Kidney (tissue), 14 donors: ENCODE results near the gene GBX2. TPM values are rescaled to one million over a fixed set of nuclear protein-coding genes. Genes with fewer than 3 reads are reported as not detected.
A peak's percentile ranks its signal among the peaks of the same experiment; 100 is the strongest.

Experiments
- DNase-seq, 5 donors: peaks; one replicate each; pipeline ENCODE4 v3.0.0-alpha.2; 2013 to 2020
- FAIRE-seq: peaks from 2 replicates; lab custom pipeline; 2012; peaks lifted over from hg19 to GRCh38; lab: Jason Lieb, UNC
- H3K27ac ChIP-seq, 2 donors: one replicate each; pipeline ENCODE4 v1.7.0; 2013; ENCODE audit warnings: low read depth in 2 of 2, low read length in 2 of 2, inconsistent platforms in 1 of 2
- H3K27me3 ChIP-seq: one replicate; pipeline ENCODE4 v1.7.1; 2013; ENCODE audit warnings: low read length, inconsistent platforms; ENCODE audit not compliant: control insufficient read depth, insufficient read depth
- H3K36me3 ChIP-seq, 3 donors: one replicate each; pipeline versions ENCODE4 v1.7.0 to v1.7.1; 2013; ENCODE audit warnings: low read length in 3 of 3, control low read depth in 1 of 3, inconsistent platforms in 1 of 3; ENCODE audit not compliant: insufficient read depth in 3 of 3, control insufficient read depth in 2 of 3
- H3K4me1 ChIP-seq, 3 donors: one replicate each; pipeline versions ENCODE4 v1.7.0 to v1.7.1; 2013; ENCODE audit warnings: low read length in 3 of 3, inconsistent platforms in 1 of 3, low read depth in 1 of 3; ENCODE audit not compliant: control insufficient read depth in 2 of 3, insufficient read depth in 2 of 3
- H3K4me3 ChIP-seq, 3 donors: one replicate each; pipeline versions ENCODE4 v1.7.0 to v1.8.1; 2013; ENCODE audit warnings: low read length in 3 of 3, control low read depth in 1 of 3, inconsistent platforms in 1 of 3
- H3K9ac ChIP-seq, 3 donors: one replicate each; pipeline versions ENCODE4 v1.7.0 to v1.7.1; 2013; ENCODE audit warnings: low read length in 3 of 3, control low read depth in 1 of 3, inconsistent platforms in 1 of 3
- H3K9me3 ChIP-seq, 3 donors: one replicate each; pipeline versions ENCODE4 v1.7.0 to v1.7.1; 2013; ENCODE audit warnings: low read length in 3 of 3, control low read depth in 1 of 3, inconsistent platforms in 1 of 3; ENCODE audit not compliant: control insufficient read depth in 2 of 3, insufficient read depth in 1 of 3
- CTCF ChIP-seq: IDR thresholded peaks from 3 replicates; pipeline ENCODE4 v1.5.1; 2012; ENCODE audit warnings: mild to moderate bottlenecking, moderate library complexity, borderline replicate concordance; ENCODE audit not compliant: insufficient read depth; ENCODE audit errors: extremely low read depth
- intact Hi-C: fragments of 100-400 bp; cut with DNase I; formaldehyde crosslinking; loops from one replicate; pipeline ENCODE4 v1.11.1; 2022
- polyA plus RNA-seq: library from polyadenylated mRNA; stranded (reverse); fragments of 350-450 nt; fragmentation: Illumina TruSeq; extraction: RNeasy Lipid Tissue Mini Kit (QIAGEN cat#74804); gene quantifications from one replicate; pipeline ENCODE4 v1.2.3, GENCODE V29; 2014; ENCODE audit warnings: low read depth, low replicate concordance; ENCODE audit not compliant: insufficient read depth
- total RNA-seq: library from RNA; stranded (reverse); fragmentation: NEBNext Ultra II Directional; extraction: Animal tissue kit (Norgen Biotek cat#: 25700); gene quantifications from one replicate; pipeline ENCODE4 v1.2.1, GENCODE V29; 2021
- donor health status: control.
- donor health status: control.
- donor health status: control.
- donor health status: control.
- donor health status: control.
- donor health status: DM: yes; HTN: yes; CAD: no.
- donor health status: Normal renal cell carcinoma (clear cell type).

GBX2 gene
- total and polyA plus RNA-seq, 2 donors from 2014 or later: not detected

- Histone ChIP-seq H3K4me3 (no peak overlapping the region), H3K9me3 (no peaks in the 10 kb centered on the region), H3K9ac (no peak overlapping the region), H3K27me3 (no peaks in the 10 kb centered on the region), H3K4me1 (no peaks in the 10 kb centered on the region), H3K27ac (no peak overlapping the region), H3K36me3 (peaks cover 0 to 3% (median 2%) of the 10 kb centered on the region in 3 donors)
- intact Hi-C loops: no loop called here
- DNase-seq: no peak
- TF ChIP-seq CTCF: no peak
- FAIRE-seq: no peak
Observed at GRCh38 chr2:236124182-236124893, 43.8 kb downstream of the GBX2 start.

- TF ChIP-seq CTCF: no peak
- no peak for DNase-seq
- no peaks in the 10 kb centered on the region for H3K4me1 ChIP-seq
- H3K9ac ChIP-seq: no peak overlapping the region
- H3K27me3 ChIP-seq: no peaks in the 10 kb centered on the region
- intact Hi-C loops: no loop called here
- no peak overlapping the region for H3K4me3 ChIP-seq
- H3K27ac ChIP-seq: no peak overlapping the region
- peaks cover 0 to 3% (median 2%) of the 10 kb centered on the region in 3 donors for H3K36me3 ChIP-seq
- no peak for FAIRE-seq
- H3K9me3 ChIP-seq: no peaks in the 10 kb centered on the region
Observed at GRCh38 chr2:236123716-236124115, 44.5 kb downstream of the GBX2 start.

- H3K4me3 ChIP-seq: no peak overlapping the region
- FAIRE-seq: no peak
- H3K9me3 ChIP-seq: no peaks in the 10 kb centered on the region
- no peaks in the 10 kb centered on the region for H3K4me1 ChIP-seq
- no peaks in the 10 kb centered on the region for H3K27me3 ChIP-seq
- DNase-seq: peak in 3 of 5 donors; percentile 49 to 73 (median 70)
- H3K36me3 ChIP-seq: peaks cover 0 to 3% (median 2%) of the 10 kb centered on the region in 3 donors
- H3K9ac ChIP-seq: no peak overlapping the region
- no peak overlapping the region for H3K27ac ChIP-seq
- intact Hi-C loops: no loop called here
- no peak for TF ChIP-seq CTCF
Observed at GRCh38 chr2:236122236-236122635, 46.0 kb downstream of the GBX2 start.
